Hepatocyte (in vitro differentiated cells): ENCODE measurements around the gene SYNPO2. TPM values are rescaled to one million over a fixed set of nuclear protein-coding genes. Genes with fewer than 3 reads are reported as not detected.

Experiments used
- DNase-seq: peaks from one replicate; pipeline ENCODE4 v3.0.0-alpha.2; 2016; ENCODE audit warnings: low spot score
- H2AFZ ChIP-seq: fragments of 200-600 bp; sonication (generic); 2 replicates; pipeline ENCODE4 v1.6.0; 2016; ENCODE audit warnings: antibody characterized with exemption, mild to moderate bottlenecking
- H3K27ac ChIP-seq: fragments of 200-600 bp; sonication (generic); 2 replicates; pipeline ENCODE4 v1.5.1; 2016; ENCODE audit warnings: mild to moderate bottlenecking
- H3K27me3 ChIP-seq: fragments of 200-600 bp; sonication (generic); 2 replicates; pipeline ENCODE4 v1.6.1; 2016
- H3K36me3 ChIP-seq: fragments of 200-600 bp; sonication (generic); replicated peaks from 2 replicates; pipeline ENCODE4 v1.5.1; 2016; ENCODE audit warnings: low read depth; ENCODE audit not compliant: insufficient read depth
- H3K4me1 ChIP-seq: fragments of 200-600 bp; sonication (generic); 2 replicates; pipeline ENCODE4 v1.5.1; 2016; ENCODE audit warnings: mild to moderate bottlenecking, moderate library complexity; ENCODE audit not compliant: insufficient read depth
- H3K4me2 ChIP-seq: fragments of 200-600 bp; sonication (generic); 2 replicates; pipeline ENCODE4 v1.6.0; 2016
- H3K4me3 ChIP-seq: fragments of 200-600 bp; sonication (generic); 2 replicates; pipeline ENCODE4 v1.5.1; 2016; ENCODE audit warnings: mild to moderate bottlenecking
- H3K79me2 ChIP-seq: fragments of 200-600 bp; sonication (generic); 2 replicates; pipeline ENCODE4 v1.6.0; 2017; ENCODE audit warnings: mild to moderate bottlenecking
- H3K9me2 ChIP-seq: fragments of 200-600 bp; sonication (generic); replicated peaks from 2 replicates; pipeline ENCODE4 v1.6.0; 2017; ENCODE audit warnings: mild to moderate bottlenecking; ENCODE audit not compliant: insufficient read depth
- H3K9me3 ChIP-seq: fragments of 200-600 bp; sonication (generic); 2 replicates; pipeline ENCODE4 v1.5.1; 2016; ENCODE audit warnings: low read depth, mild to moderate bottlenecking
- H4K20me1 ChIP-seq: fragments of 200-600 bp; sonication (generic); 2 replicates; pipeline ENCODE4 v1.6.0; 2016; ENCODE audit warnings: mild to moderate bottlenecking; ENCODE audit not compliant: insufficient read depth, poor library complexity, severe bottlenecking
- EZH2 ChIP-seq: fragments of 200-600 bp; sonication (generic); IDR thresholded peaks from 2 replicates; pipeline ENCODE4 v1.6.1; 2016; ENCODE audit warnings: antibody characterized with exemption, mild to moderate bottlenecking, borderline replicate concordance
- EZH2phosphoT487 ChIP-seq: fragments of 200-600 bp; sonication (generic); IDR thresholded peaks from one replicate; pipeline ENCODE4 v1.6.1; 2018; ENCODE audit warnings: antibody characterized with exemption, mild to moderate bottlenecking, low read depth, moderate library complexity; ENCODE audit not compliant: unreplicated experiment, severe bottlenecking
- WGBS: methylation state at CpG from one replicate; pipeline ENCODE4 v1.1.6; 2016; ENCODE audit warnings: low lambda C conversion rate; ENCODE audit errors: missing lambda C conversion rate; 5-methylcytosine and 5-hydroxymethylcytosine counted together
- polyA plus RNA-seq: library from polyadenylated mRNA; unstranded; fragments of >200 nt; fragmentation: Nextera tagmentation; extraction: Ambion mirVana; gene quantifications from 2 replicates; pipeline ENCODE4 v1.2.1, GENCODE V29; 2016
- total RNA-seq: library from RNA; depleted of rRNA; stranded (reverse); fragments of >200 nt; gene quantifications from 2 replicates; pipeline ENCODE4 v1.2.3, GENCODE V29; 2014
- TF ChIP-seq, protein P1 (sequence below): fragments of 200-600 bp; sonication (generic); IDR thresholded peaks from 2 replicates; pipeline ENCODE4 v1.5.1; 2016; ENCODE audit warnings: antibody characterized with exemption, mild to moderate bottlenecking; ENCODE audit not compliant: poor library complexity

Gene SYNPO2
- total and polyA plus RNA-seq, 2 experiments from 2014 or later: 3.5 to 12.6 TPM

- H3K4me1 ChIP-seq: no peaks in the 10 kb centered on the region
- no peak overlapping the region for H2AFZ ChIP-seq
- no peak overlapping the region for H3K4me2 ChIP-seq
- H3K9me2 ChIP-seq: no peaks in the 10 kb centered on the region
- no peaks in the 10 kb centered on the region for H3K79me2 ChIP-seq
- no peaks in the 10 kb centered on the region for H3K27me3 ChIP-seq
- no peaks in the 10 kb centered on the region for H3K9me3 ChIP-seq
- no peak overlapping the region for H3K4me3 ChIP-seq
- H3K36me3 ChIP-seq: no peaks in the 10 kb centered on the region
- no peak for DNase-seq
- TF ChIP-seq, protein P1, sequence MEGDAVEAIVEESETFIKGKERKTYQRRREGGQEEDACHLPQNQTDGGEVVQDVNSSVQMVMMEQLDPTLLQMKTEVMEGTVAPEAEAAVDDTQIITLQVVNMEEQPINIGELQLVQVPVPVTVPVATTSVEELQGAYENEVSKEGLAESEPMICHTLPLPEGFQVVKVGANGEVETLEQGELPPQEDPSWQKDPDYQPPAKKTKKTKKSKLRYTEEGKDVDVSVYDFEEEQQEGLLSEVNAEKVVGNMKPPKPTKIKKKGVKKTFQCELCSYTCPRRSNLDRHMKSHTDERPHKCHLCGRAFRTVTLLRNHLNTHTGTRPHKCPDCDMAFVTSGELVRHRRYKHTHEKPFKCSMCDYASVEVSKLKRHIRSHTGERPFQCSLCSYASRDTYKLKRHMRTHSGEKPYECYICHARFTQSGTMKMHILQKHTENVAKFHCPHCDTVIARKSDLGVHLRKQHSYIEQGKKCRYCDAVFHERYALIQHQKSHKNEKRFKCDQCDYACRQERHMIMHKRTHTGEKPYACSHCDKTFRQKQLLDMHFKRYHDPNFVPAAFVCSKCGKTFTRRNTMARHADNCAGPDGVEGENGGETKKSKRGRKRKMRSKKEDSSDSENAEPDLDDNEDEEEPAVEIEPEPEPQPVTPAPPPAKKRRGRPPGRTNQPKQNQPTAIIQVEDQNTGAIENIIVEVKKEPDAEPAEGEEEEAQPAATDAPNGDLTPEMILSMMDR: no peak
- TF ChIP-seq EZH2phosphoT487: no peak
- no peak for TF ChIP-seq EZH2
- WGBS: 100% methylated on average over 2 of the region's 2 CpGs
- H4K20me1 ChIP-seq: no peaks in the 10 kb centered on the region
- H3K27ac ChIP-seq: no peak overlapping the region
These were observed 29.9 kb upstream of the SYNPO2 start for GRCh38 chr4:118858779-118859178.

GRCh38 chr4:118865091-118865708, 23.5 kb upstream of the SYNPO2 start:
- no peak overlapping the region for H3K27ac ChIP-seq
- no peaks in the 10 kb centered on the region for H3K4me1 ChIP-seq
- WGBS: 11% methylated on average over 5 of the region's 5 CpGs
- H3K9me3 ChIP-seq: no peaks in the 10 kb centered on the region
- peak; percentile 78 for DNase-seq
- no peaks in the 10 kb centered on the region for H3K79me2 ChIP-seq
- no peak overlapping the region for H2AFZ ChIP-seq
- no peaks in the 10 kb centered on the region for H3K27me3 ChIP-seq
- no peak overlapping the region for H3K4me3 ChIP-seq
- H4K20me1 ChIP-seq: no peaks in the 10 kb centered on the region
- H3K9me2 ChIP-seq: no peaks in the 10 kb centered on the region
- no peaks in the 10 kb centered on the region for H3K36me3 ChIP-seq
- TF ChIP-seq, protein P1: peak; percentile 73
- TF ChIP-seq EZH2phosphoT487 (no peak), EZH2 (no peak)
- H3K4me2 ChIP-seq: peak overlapping the region; percentile 26

- Histone ChIP-seq H3K36me3 (no peaks in the 10 kb centered on the region), H2AFZ (no peak overlapping the region), H3K27ac (no peak overlapping the region), H3K27me3 (no peaks in the 10 kb centered on the region), H3K9me3 (no peaks in the 10 kb centered on the region), H3K4me1 (no peaks in the 10 kb centered on the region), H3K9me2 (no peaks in the 10 kb centered on the region), H3K4me3 (no peak overlapping the region), H4K20me1 (no peaks in the 10 kb centered on the region), H3K4me2 (no peak overlapping the region), H3K79me2 (no peaks in the 10 kb centered on the region)
- no peak for DNase-seq
- TF ChIP-seq EZH2: no peak
- TF ChIP-seq, protein P1: no peak
- TF ChIP-seq EZH2phosphoT487: no peak
- 79% methylated on average over 1 of the region's 1 CpG for WGBS
These were observed 22.2 kb upstream of the SYNPO2 start for GRCh38 chr4:118866442-118866841.
